ENCODE measurements around the gene MIGA2. TPM values are rescaled to one million over a fixed set of nuclear protein-coding genes. Genes with fewer than 3 reads are reported as not detected.

MIGA2 gene
- total RNA-seq, 1 experiment from 2014 or later: 7.8 TPM

- DNase-seq (ENCODE audit: low read depth): no peak
Observed at GRCh38 chr9:129071526-129072126, 35.2 kb downstream of the MIGA2 start.

- DNase-seq (ENCODE audit: low read depth): no peak
Observed at GRCh38 chr9:129072171-129072570, 35.7 kb downstream of the MIGA2 start.

GRCh38 chr9:129073404-129073803 is 37.0 kb downstream of the MIGA2 start:
- no peak for DNase-seq (ENCODE audit: low read depth)

GRCh38 chr9:129074106-129074505 is 37.7 kb downstream of the MIGA2 start:
- DNase-seq (ENCODE audit: low read depth): no peak

GRCh38 chr9:129075996-129076639 is 39.7 kb downstream of the MIGA2 start:
- no peak for DNase-seq (ENCODE audit: low read depth)

- no peak for DNase-seq (ENCODE audit: low read depth)
Observed at GRCh38 chr9:129076640-129077037, 40.2 kb downstream of the MIGA2 start.

GRCh38 chr9:129077236-129077635 is 40.8 kb downstream of the MIGA2 start:
- DNase-seq (ENCODE audit: low read depth): no peak

- no peak for DNase-seq (ENCODE audit: low read depth)
Observed at GRCh38 chr9:129078691-129079503, 42.5 kb downstream of the MIGA2 start.

- no peak for DNase-seq (ENCODE audit: low read depth)
Observed at GRCh38 chr9:129079829-129080228, 43.4 kb downstream of the MIGA2 start.

GRCh38 chr9:129080298-129080600 is 43.8 kb downstream of the MIGA2 start:
- no peak for DNase-seq (ENCODE audit: low read depth)

- peak; percentile 96 for DNase-seq (ENCODE audit: low read depth)
Observed at GRCh38 chr9:129080601-129081387, 44.4 kb downstream of the MIGA2 start, which contains the start of gene DOLPP1. TSS of gene DOLPP1 (plus strand) at chr9:129081111. CDS start at chr9:129081132, 21 bp downstream.

- no peak for DNase-seq (ENCODE audit: low read depth)
Observed at GRCh38 chr9:129081388-129081904, 45.0 kb downstream of the MIGA2 start.

- DNase-seq (ENCODE audit: low read depth): no peak
Observed at GRCh38 chr9:129084087-129084486, 47.7 kb downstream of the MIGA2 start.

- no peak for DNase-seq (ENCODE audit: low read depth)
Observed at GRCh38 chr9:129089246-129089645, 52.8 kb downstream of the MIGA2 start.

- DNase-seq (ENCODE audit: low read depth): no peak
Observed at GRCh38 chr9:129093602-129094386, 57.4 kb downstream of the MIGA2 start.

GRCh38 chr9:129094387-129095169 is 58.2 kb downstream of the MIGA2 start:
- no peak for DNase-seq (ENCODE audit: low read depth)

GRCh38 chr9:129095170-129095667 is 58.8 kb downstream of the MIGA2 start:
- no peak for DNase-seq (ENCODE audit: low read depth)

- DNase-seq (ENCODE audit: low read depth): no peak
Observed at GRCh38 chr9:129095908-129096307, 59.5 kb downstream of the MIGA2 start.

GRCh38 chr9:129097671-129098306 is 61.4 kb downstream of the MIGA2 start:
- no peak for DNase-seq (ENCODE audit: low read depth)

- no peak for DNase-seq (ENCODE audit: low read depth)
Observed at GRCh38 chr9:129098328-129098727, 61.9 kb downstream of the MIGA2 start.
